ENCODE data around the gene ZNF445.

DNA sequence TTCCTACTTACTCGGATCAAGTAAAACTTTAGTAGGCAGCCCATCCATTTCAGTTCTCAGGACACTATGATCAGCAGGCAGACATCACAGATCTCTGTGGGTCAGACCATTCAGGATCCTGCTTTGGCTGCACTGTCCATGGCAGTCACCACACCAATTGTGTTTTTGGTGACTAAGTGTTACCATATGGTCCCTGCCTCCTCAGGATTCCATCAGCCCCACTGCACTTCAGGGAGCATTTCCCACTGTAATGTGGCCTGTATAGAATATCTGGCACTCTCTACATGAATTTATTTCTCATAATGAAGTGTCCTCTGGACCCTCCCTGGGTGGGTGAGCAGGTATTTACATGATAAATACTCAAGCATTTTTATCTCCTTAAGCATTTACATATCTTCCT is 41.3 kb downstream of the ZNF445 start:
- TF ChIP-seq CTCF (IDR thresholded peaks at IDR 0.05; ENCODE audit: low read depth, low read length, missing input control) (no peak), JUND (IDR thresholded peaks at IDR 0.05) (no peak), EGR1 (IDR thresholded peaks at IDR 0.05; ENCODE audit: low read depth in 2 of 2) (no peak), GABPA (IDR thresholded peaks at IDR 0.05 in 1 of 2, conservative IDR thresholded peaks at IDR 0.05 in 1 of 2) (no peak), RAD21 (IDR thresholded peaks at IDR 0.05) (no peak), TAF1 (conservative IDR thresholded peaks at IDR 0.05) (no peak), YY1 (IDR thresholded peaks at IDR 0.05) (no peak)
- TF ChIP-seq, protein P1, sequence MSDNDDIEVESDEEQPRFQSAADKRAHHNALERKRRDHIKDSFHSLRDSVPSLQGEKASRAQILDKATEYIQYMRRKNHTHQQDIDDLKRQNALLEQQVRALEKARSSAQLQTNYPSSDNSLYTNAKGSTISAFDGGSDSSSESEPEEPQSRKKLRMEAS (IDR thresholded peaks at IDR 0.05) = no peak
- TF ChIP-seq, protein P2, sequence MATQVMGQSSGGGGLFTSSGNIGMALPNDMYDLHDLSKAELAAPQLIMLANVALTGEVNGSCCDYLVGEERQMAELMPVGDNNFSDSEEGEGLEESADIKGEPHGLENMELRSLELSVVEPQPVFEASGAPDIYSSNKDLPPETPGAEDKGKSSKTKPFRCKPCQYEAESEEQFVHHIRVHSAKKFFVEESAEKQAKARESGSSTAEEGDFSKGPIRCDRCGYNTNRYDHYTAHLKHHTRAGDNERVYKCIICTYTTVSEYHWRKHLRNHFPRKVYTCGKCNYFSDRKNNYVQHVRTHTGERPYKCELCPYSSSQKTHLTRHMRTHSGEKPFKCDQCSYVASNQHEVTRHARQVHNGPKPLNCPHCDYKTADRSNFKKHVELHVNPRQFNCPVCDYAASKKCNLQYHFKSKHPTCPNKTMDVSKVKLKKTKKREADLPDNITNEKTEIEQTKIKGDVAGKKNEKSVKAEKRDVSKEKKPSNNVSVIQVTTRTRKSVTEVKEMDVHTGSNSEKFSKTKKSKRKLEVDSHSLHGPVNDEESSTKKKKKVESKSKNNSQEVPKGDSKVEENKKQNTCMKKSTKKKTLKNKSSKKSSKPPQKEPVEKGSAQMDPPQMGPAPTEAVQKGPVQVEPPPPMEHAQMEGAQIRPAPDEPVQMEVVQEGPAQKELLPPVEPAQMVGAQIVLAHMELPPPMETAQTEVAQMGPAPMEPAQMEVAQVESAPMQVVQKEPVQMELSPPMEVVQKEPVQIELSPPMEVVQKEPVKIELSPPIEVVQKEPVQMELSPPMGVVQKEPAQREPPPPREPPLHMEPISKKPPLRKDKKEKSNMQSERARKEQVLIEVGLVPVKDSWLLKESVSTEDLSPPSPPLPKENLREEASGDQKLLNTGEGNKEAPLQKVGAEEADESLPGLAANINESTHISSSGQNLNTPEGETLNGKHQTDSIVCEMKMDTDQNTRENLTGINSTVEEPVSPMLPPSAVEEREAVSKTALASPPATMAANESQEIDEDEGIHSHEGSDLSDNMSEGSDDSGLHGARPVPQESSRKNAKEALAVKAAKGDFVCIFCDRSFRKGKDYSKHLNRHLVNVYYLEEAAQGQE (IDR thresholded peaks at IDR 0.05) = no peak
